OCI-LY7 (cell line): ENCODE results near the gene PSMD13. TPM values are rescaled to one million over a fixed set of nuclear protein-coding genes. Genes with fewer than 3 reads are reported as not detected.

Experiments used
- BruUV-seq: library from RNA; stranded (reverse); fragments of 400-500 nt; replicated peaks from 2 replicates; lab custom pipeline; 2021; lab: Mats Ljungman, UMichigan
- CTCF ChIA-PET: fragments of 300-600 bp; sonication (Branson Sonifier 250); formaldehyde crosslinking; loops from one replicate; lab custom pipeline; 2022; ENCODE audit warnings: antibody characterized with exemption; ENCODE audit not compliant: unreplicated experiment; lab: Charles Lee
- POLR2A ChIA-PET: fragments of 300-600 bp; sonication (Branson Sonifier 250); formaldehyde crosslinking; loops from one replicate; lab custom pipeline; 2022; ENCODE audit warnings: antibody characterized with exemption; lab: Charles Lee
- DNase-seq: peaks from one replicate; pipeline ENCODE4 v3.0.0-alpha.2; 2015; ENCODE audit warnings: low spot score
- H2AFZ ChIP-seq: fragments of 200-600 bp; sonication (generic), shearing (Covaris generic); 2 replicates; pipeline ENCODE4 v1.6.1; 2014; ENCODE audit warnings: mild to moderate bottlenecking, antibody characterized with exemption, low read length, moderate library complexity
- H3K27ac ChIP-seq: fragments of 200-600 bp; sonication (generic); 2 replicates; pipeline ENCODE4 v1.5.1; 2014; ENCODE audit warnings: mixed run types, low read depth, mild to moderate bottlenecking, moderate library complexity, low read length, inconsistent platforms; ENCODE audit not compliant: poor library complexity, severe bottlenecking
- H3K36me3 ChIP-seq: fragments of 200-600 bp; sonication (generic); 2 replicates; pipeline ENCODE4 v1.6.1; 2014; ENCODE audit warnings: mild to moderate bottlenecking, antibody characterized with exemption, low read length, moderate library complexity, mixed read lengths; ENCODE audit not compliant: insufficient read depth
- H3K4me1 ChIP-seq: fragments of 200-600 bp; sonication (generic); 2 replicates; pipeline ENCODE4 v1.5.1; 2014; ENCODE audit warnings: mild to moderate bottlenecking, low read length; ENCODE audit not compliant: insufficient read depth, poor library complexity, severe bottlenecking
- H3K4me2 ChIP-seq: fragments of 200-600 bp; sonication (generic); 2 replicates; pipeline ENCODE4 v1.6.1; 2014; ENCODE audit warnings: mild to moderate bottlenecking, low read length
- H3K4me3 ChIP-seq: fragments of 200-600 bp; sonication (generic); 2 replicates; pipeline ENCODE4 v1.5.1; 2014; ENCODE audit warnings: mild to moderate bottlenecking, low read depth, low read length; ENCODE audit not compliant: poor library complexity, severe bottlenecking
- H3K79me2 ChIP-seq: fragments of 200-600 bp; sonication (generic); 2 replicates; pipeline ENCODE4 v1.6.1; 2016; ENCODE audit warnings: low read depth, mild to moderate bottlenecking, low read length, moderate library complexity, mixed read lengths; ENCODE audit not compliant: insufficient read depth
- H3K9me2 ChIP-seq: fragments of 200-600 bp; sonication (generic); 2 replicates; pipeline ENCODE4 v1.6.1; 2016; ENCODE audit warnings: mild to moderate bottlenecking, low read length, mixed read lengths; ENCODE audit not compliant: insufficient read depth
- H3K9me3 ChIP-seq: fragments of 200-600 bp; sonication (generic); 2 replicates; pipeline ENCODE4 v1.6.1; 2014; ENCODE audit warnings: mild to moderate bottlenecking, mixed run types, low read length, mixed read lengths
- H4K20me1 ChIP-seq: fragments of 200-600 bp; sonication (generic); 2 replicates; pipeline ENCODE4 v1.6.1; 2014; ENCODE audit warnings: mild to moderate bottlenecking, antibody characterized with exemption, low read length, moderate library complexity, mixed read lengths; ENCODE audit not compliant: insufficient read depth
- EZH2phosphoT487 ChIP-seq: fragments of 200-600 bp; sonication (generic); IDR thresholded peaks from 2 replicates; pipeline ENCODE4 v1.6.1; 2018; ENCODE audit warnings: low read depth, borderline replicate concordance, mild to moderate bottlenecking, mixed run types, antibody characterized with exemption, low read length, moderate library complexity, mixed read lengths
- intact Hi-C: fragments of 100-400 bp; cut with micrococcal nuclease; formaldehyde crosslinking; loops from one replicate; pipeline ENCODE4 v1.10.0; 2022; ENCODE audit not compliant: unreplicated experiment
- total RNA-seq, 2 experiments: library from RNA; depleted of rRNA in 1 of 2; stranded (reverse); fragments of >200 nt in 1 of 2; shearing (Covaris generic) in 1 of 2; gene quantifications; 2 replicates each; pipeline ENCODE4 v1.2.3, GENCODE V29; 2014 to 2022
- TF ChIP-seq, protein P1 (sequence below): fragments of 200-600 bp; sonication (generic); conservative IDR thresholded peaks from 2 replicates; pipeline ENCODE4 v1.5.1; 2014; ENCODE audit warnings: mild to moderate bottlenecking, antibody characterized with exemption, low read length, moderate library complexity, mixed read lengths

PSMD13 gene
- total RNA-seq, 2 experiments from 2014 or later: 146 to 154 TPM

DNA sequence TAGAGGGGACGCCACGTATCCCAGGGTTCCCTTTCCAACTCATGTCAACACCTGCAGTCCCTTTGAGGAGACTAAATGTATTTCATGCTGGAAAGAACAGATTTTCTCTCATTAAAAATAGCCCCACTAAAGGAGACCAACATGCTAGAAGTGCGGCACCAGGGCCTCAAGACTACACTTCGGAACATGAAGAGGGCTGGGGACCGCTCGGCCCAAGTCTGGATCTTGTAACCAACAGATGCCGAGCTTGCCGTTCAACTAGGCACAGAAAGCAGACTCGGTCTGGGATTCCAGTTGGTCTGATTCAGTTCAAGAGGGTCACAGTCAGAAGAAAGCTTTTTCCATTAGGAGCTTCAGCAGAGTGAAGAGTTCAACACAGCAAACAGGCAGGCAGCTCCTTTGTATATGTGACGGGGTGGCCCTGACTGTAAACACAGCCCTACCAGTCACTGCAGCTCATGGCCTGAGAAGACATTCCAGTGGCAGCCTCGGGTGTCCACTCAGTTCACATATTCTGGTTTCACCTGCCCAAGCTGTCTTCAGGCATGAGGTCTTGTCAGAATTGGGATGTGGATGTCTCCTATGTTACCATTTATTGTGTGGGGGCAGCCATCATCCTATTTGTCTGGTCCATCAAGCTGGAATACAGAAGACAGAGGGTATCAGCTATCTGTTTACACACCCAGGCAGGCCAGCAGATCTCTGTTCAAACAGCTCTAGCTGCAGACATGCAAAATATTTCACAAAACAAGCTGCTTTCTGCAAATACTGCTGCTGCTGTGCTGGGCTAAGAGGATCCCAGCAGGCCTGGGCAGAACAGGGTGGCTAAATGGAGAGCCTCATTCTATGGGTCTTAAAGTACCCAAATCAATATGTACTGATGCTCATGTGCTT, 20.4 kb upstream of the PSMD13 start:
- ChIA-PET POLR2A (interaction anchor here (1.3 to 1.6 kb wide), 2 partner anchors 9 to 19 kb away, joined by 5 to 6 read pairs; partner anchors contain the start of genes BET1L and RIC8A), CTCF (no interaction called here)
- H3K27ac ChIP-seq: no peak overlapping the region
- H3K4me2 ChIP-seq: no peak overlapping the region
- H3K36me3 ChIP-seq: peaks cover 52% of the 10 kb centered on the region
- TF ChIP-seq, protein P1, sequence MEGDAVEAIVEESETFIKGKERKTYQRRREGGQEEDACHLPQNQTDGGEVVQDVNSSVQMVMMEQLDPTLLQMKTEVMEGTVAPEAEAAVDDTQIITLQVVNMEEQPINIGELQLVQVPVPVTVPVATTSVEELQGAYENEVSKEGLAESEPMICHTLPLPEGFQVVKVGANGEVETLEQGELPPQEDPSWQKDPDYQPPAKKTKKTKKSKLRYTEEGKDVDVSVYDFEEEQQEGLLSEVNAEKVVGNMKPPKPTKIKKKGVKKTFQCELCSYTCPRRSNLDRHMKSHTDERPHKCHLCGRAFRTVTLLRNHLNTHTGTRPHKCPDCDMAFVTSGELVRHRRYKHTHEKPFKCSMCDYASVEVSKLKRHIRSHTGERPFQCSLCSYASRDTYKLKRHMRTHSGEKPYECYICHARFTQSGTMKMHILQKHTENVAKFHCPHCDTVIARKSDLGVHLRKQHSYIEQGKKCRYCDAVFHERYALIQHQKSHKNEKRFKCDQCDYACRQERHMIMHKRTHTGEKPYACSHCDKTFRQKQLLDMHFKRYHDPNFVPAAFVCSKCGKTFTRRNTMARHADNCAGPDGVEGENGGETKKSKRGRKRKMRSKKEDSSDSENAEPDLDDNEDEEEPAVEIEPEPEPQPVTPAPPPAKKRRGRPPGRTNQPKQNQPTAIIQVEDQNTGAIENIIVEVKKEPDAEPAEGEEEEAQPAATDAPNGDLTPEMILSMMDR: no peak
- no peak for TF ChIP-seq EZH2phosphoT487
- no peak for DNase-seq
- H3K9me2 ChIP-seq: no peaks in the 10 kb centered on the region
- no TSS peak for BruUV-seq
- H3K79me2 ChIP-seq: no peaks in the 10 kb centered on the region
- intact Hi-C loops: no loop called here
- H3K4me3 ChIP-seq: no peak overlapping the region
- H3K9me3 ChIP-seq: no peaks in the 10 kb centered on the region
- H2AFZ ChIP-seq: no peak overlapping the region
- H4K20me1 ChIP-seq: no peaks in the 10 kb centered on the region
- H3K4me1 ChIP-seq: no peaks in the 10 kb centered on the region

DNA sequence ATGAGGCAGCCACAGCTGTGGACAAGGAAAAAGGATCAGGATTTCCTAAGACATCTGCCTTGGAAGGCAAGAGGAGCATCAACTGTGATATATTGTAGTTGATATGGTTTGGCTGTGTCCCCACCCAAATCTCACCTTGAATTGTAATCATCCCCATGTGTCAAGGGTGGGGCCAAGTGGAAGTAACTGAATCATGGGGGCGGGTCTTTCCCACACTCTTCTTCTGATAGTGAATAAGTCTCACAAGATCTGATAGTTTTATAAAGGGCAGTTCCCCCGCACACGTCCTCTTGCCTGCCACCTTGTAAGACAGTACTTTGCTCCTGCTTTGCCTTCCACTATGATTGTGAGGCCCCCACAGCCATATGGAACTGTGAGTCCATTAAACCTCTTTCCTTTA, 19.1 kb upstream of the PSMD13 start:
- Histone ChIP-seq H3K27ac (no peak overlapping the region), H3K9me3 (no peaks in the 10 kb centered on the region), H3K4me2 (no peak overlapping the region), H3K4me1 (no peaks in the 10 kb centered on the region), H2AFZ (no peak overlapping the region), H4K20me1 (no peaks in the 10 kb centered on the region), H3K36me3 (peaks cover 38% of the 10 kb centered on the region), H3K79me2 (no peaks in the 10 kb centered on the region), H3K4me3 (no peak overlapping the region), H3K9me2 (no peaks in the 10 kb centered on the region)
- no peak for TF ChIP-seq EZH2phosphoT487
- TF ChIP-seq, protein P1: no peak
- BruUV-seq: no TSS peak
- DNase-seq: no peak
- CTCF ChIA-PET: no interaction called here
- POLR2A ChIA-PET: interaction anchor here (1.6 kb wide), 1 partner anchor 17 kb away, joined by 5 read pairs; no protein-coding TSS in a partner anchor
- intact Hi-C loops: no loop called here
